ENCODE data around the gene CWC15. TPM values are rescaled to one million over a fixed set of nuclear protein-coding genes. Genes with fewer than 3 reads are reported as not detected.

CWC15 gene
- total RNA-seq, 2 experiments from 2014 or later, result 121 to 124 TPM

DNA sequence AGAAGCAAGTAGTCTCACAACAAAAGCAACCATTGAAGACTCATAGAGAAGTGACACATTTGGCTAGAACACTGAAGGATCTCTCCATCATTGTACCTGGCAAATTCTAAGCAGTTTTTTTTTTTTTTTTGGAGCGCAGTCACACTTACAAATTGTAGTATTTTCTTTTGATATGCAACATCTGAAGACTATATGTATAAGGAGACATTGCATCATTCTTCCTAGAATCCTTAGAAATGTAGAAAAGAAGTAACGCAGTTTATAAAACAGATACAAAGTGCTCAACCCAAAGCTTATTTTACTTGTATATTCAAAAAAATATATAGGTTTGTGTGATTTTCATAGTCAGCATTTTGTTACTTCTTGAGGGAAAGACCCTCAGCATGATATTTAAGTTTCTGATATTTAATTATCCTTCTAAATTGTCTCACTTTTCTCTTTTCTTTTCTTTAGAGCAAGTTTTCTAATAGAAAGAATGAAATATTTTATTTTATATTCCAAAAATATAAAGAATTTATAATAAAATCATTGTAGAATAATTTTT lies 20.1 kb upstream of the CWC15 start:
- CTCF ChIA-PET, result no interaction called here
- intact Hi-C loops (cut with DNase I, micrococcal nuclease), result no loop called here
- Mint-ChIP-seq H3K9me3 (no peaks in the 10 kb centered on the region), H3K4me1 (ENCODE audit: low read depth) (no peaks in the 10 kb centered on the region), H3K27me3 (peaks cover 29% of the 10 kb centered on the region), H3K4me3 (no peak overlapping the region), H3K27ac (no peak overlapping the region), H3K36me3 (ENCODE audit: low read depth) (no peaks in the 10 kb centered on the region)
- TF ChIP-seq, protein P1, sequence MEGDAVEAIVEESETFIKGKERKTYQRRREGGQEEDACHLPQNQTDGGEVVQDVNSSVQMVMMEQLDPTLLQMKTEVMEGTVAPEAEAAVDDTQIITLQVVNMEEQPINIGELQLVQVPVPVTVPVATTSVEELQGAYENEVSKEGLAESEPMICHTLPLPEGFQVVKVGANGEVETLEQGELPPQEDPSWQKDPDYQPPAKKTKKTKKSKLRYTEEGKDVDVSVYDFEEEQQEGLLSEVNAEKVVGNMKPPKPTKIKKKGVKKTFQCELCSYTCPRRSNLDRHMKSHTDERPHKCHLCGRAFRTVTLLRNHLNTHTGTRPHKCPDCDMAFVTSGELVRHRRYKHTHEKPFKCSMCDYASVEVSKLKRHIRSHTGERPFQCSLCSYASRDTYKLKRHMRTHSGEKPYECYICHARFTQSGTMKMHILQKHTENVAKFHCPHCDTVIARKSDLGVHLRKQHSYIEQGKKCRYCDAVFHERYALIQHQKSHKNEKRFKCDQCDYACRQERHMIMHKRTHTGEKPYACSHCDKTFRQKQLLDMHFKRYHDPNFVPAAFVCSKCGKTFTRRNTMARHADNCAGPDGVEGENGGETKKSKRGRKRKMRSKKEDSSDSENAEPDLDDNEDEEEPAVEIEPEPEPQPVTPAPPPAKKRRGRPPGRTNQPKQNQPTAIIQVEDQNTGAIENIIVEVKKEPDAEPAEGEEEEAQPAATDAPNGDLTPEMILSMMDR (IDR thresholded peaks at IDR 0.05), result no peak
- POLR2A ChIA-PET, result no interaction called here
- Histone ChIP-seq H3K27me3 (ENCODE audit: control insufficient read depth in 1 of 2, insufficient read depth in 2 of 2, low read length in 2 of 2) (peaks cover 0 to 8% of the 10 kb centered on the region in 2 experiments), H3K4me1 (ENCODE audit: insufficient read depth, low read length) (no peaks in the 10 kb centered on the region), H3K36me3 (ENCODE audit: insufficient read depth, low read length) (no peaks in the 10 kb centered on the region), H3K27ac (ENCODE audit: low read depth in 1 of 2, low read length in 2 of 2) (no peak overlapping the region), H3K4me3 (ENCODE audit: low read length) (no peak overlapping the region), H3K9me3 (ENCODE audit: control insufficient read depth in 1 of 2, insufficient read depth in 1 of 2, low read length in 2 of 2) (peaks cover 0 to 8% of the 10 kb centered on the region in 2 experiments)
- no peak for ATAC-seq (ENCODE audit: poor library complexity)
- DNase-seq, result no peak

DNA sequence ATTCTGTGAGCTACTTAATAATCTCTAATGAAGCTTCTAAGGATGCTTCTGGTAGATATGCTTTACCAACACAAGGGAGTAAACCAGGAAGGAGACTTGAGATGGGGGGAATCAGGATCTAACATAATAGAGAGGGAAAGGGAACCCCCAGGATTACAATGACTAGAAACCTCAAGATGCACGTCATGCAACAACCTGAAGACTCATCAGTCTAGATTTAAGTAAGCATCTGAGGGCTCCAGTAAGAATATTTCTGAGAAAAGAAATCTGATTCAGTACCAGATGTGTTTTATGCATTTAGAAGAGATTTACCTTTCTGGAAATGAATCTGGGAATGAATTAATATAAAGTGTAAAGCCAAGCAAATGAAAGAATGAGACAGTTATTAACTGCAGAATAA lies 15.4 kb upstream of the CWC15 start:
- no peaks in the 10 kb centered on the region for H3K9me3 Mint-ChIP-seq
- no peak overlapping the region for H3K4me3 ChIP-seq (ENCODE audit: low read length)
- no peaks in the 10 kb centered on the region for H3K4me1 Mint-ChIP-seq (ENCODE audit: low read depth)
- DNase-seq, result no peak
- H3K27me3 ChIP-seq (ENCODE audit: control insufficient read depth in 1 of 2, insufficient read depth in 2 of 2, low read length in 2 of 2), result peaks cover 0 to 13% of the 10 kb centered on the region in 2 experiments
- intact Hi-C loops (cut with DNase I, micrococcal nuclease), result no loop called here
- no peak overlapping the region for H3K27ac Mint-ChIP-seq
- ChIA-PET CTCF (no interaction called here), POLR2A (no interaction called here)
- no peaks in the 10 kb centered on the region for H3K4me1 ChIP-seq (ENCODE audit: insufficient read depth, low read length)
- H3K36me3 Mint-ChIP-seq (ENCODE audit: low read depth), result no peaks in the 10 kb centered on the region
- H3K27me3 Mint-ChIP-seq, result peaks cover 58% of the 10 kb centered on the region
- ATAC-seq (ENCODE audit: poor library complexity), result no peak
- H3K36me3 ChIP-seq (ENCODE audit: insufficient read depth, low read length), result no peaks in the 10 kb centered on the region
- H3K9me3 ChIP-seq (ENCODE audit: control insufficient read depth in 1 of 2, insufficient read depth in 1 of 2, low read length in 2 of 2), result no peaks in the 10 kb centered on the region
- H3K4me3 Mint-ChIP-seq, result no peak overlapping the region
- no peak overlapping the region for H3K27ac ChIP-seq (ENCODE audit: low read depth in 1 of 2, low read length in 2 of 2)
- TF ChIP-seq, protein P1 (IDR thresholded peaks at IDR 0.05), result no peak

DNA sequence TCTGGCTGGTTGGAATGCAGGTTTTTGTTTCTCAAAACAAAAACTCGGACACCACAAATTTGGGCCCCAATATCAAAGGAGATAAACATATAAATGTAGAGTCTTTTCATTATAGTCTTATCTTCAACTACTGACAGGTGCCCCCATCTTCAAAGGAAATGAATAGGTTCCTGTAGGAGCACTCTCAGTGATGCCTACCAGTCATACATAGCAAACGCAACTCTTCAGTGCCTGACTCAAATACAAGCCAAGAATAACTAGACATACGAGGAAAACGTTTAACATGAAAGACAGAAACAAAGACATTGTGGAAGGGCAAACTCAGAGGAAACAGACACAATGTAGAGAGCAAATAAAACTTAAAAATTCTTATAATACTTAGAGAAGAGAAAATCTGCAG lies 14.0 kb upstream of the CWC15 start:
- intact Hi-C loops (cut with DNase I, micrococcal nuclease), result no loop called here
- Histone ChIP-seq H3K27ac (ENCODE audit: low read depth in 1 of 2, low read length in 2 of 2) (no peak overlapping the region), H3K27me3 (ENCODE audit: control insufficient read depth in 1 of 2, insufficient read depth in 2 of 2, low read length in 2 of 2) (peaks cover 0 to 13% of the 10 kb centered on the region in 2 experiments), H3K4me1 (ENCODE audit: insufficient read depth, low read length) (no peaks in the 10 kb centered on the region), H3K4me3 (ENCODE audit: low read length) (no peak overlapping the region), H3K9me3 (ENCODE audit: control insufficient read depth in 1 of 2, insufficient read depth in 1 of 2, low read length in 2 of 2) (no peaks in the 10 kb centered on the region), H3K36me3 (ENCODE audit: insufficient read depth, low read length) (no peaks in the 10 kb centered on the region)
- POLR2A ChIA-PET, result interaction anchor here (0.5 kb wide), 1 partner anchor 94 kb away, joined by 3 read pairs; no protein-coding TSS in a partner anchor
- CTCF ChIA-PET, result no interaction called here
- TF ChIP-seq, protein P1 (IDR thresholded peaks at IDR 0.05), result no peak
- Mint-ChIP-seq H3K9me3 (no peaks in the 10 kb centered on the region), H3K4me1 (ENCODE audit: low read depth) (no peaks in the 10 kb centered on the region), H3K36me3 (ENCODE audit: low read depth) (no peaks in the 10 kb centered on the region), H3K27me3 (peaks cover 65% of the 10 kb centered on the region), H3K27ac (no peak overlapping the region), H3K4me3 (no peak overlapping the region)
- no peak for ATAC-seq (ENCODE audit: poor library complexity)
- no peak for DNase-seq

All from CD4-positive, alpha-beta T cell (primary cell).